Measurements from ENCODE around the gene SLC8A1. TPM values are rescaled to one million over a fixed set of nuclear protein-coding genes. Genes with fewer than 3 reads are reported as not detected.

The SLC8A1 gene
- total RNA-seq, 1 donor, result 82.9 TPM

GRCh38 chr2:40412456-40412855 lies 39.4 kb downstream of the SLC8A1 start:
- Histone ChIP-seq H3K36me3 (ENCODE audit: insufficient read depth, low read length) (no peaks in the 10 kb centered on the region), H4K20me1 (ENCODE audit: insufficient read depth, low read length) (no peaks in the 10 kb centered on the region), H3K4me3 (ENCODE audit: insufficient read depth, low read length) (no peak overlapping the region), H3K9me3 (ENCODE audit: low read depth, low read length) (no peaks in the 10 kb centered on the region), H3K4me2 (ENCODE audit: insufficient read depth, low read length) (no peak overlapping the region), H3K79me2 (ENCODE audit: insufficient read depth, low read length) (peaks cover 22% of the 10 kb centered on the region), H2AFZ (ENCODE audit: low read length) (no peak overlapping the region), H3K4me1 (ENCODE audit: insufficient read depth, low read length) (peaks cover 10% of the 10 kb centered on the region), H3K27me3 (ENCODE audit: insufficient read depth, low read length) (no peaks in the 10 kb centered on the region), H3K27ac (ENCODE audit: low read depth, low read length) (no peak overlapping the region)
- TF ChIP-seq CTCF (IDR thresholded peaks at IDR 0.05; ENCODE audit: extremely low read depth, low read depth, low read length), result no peak
- no peak for DNase-seq (ENCODE audit: insufficient read length, low spot score, missing footprints)

GRCh38 chr2:40410695-40411094 lies 41.2 kb downstream of the SLC8A1 start:
- TF ChIP-seq CTCF (IDR thresholded peaks at IDR 0.05; ENCODE audit: extremely low read depth, low read depth, low read length), result no peak
- no peak for DNase-seq (ENCODE audit: insufficient read length, low spot score, missing footprints)
- Histone ChIP-seq H3K4me1 (ENCODE audit: insufficient read depth, low read length) (peaks cover 10% of the 10 kb centered on the region), H3K9me3 (ENCODE audit: low read depth, low read length) (no peaks in the 10 kb centered on the region), H3K4me3 (ENCODE audit: insufficient read depth, low read length) (no peak overlapping the region), H3K79me2 (ENCODE audit: insufficient read depth, low read length) (peaks cover 26% of the 10 kb centered on the region), H3K27me3 (ENCODE audit: insufficient read depth, low read length) (no peaks in the 10 kb centered on the region), H4K20me1 (ENCODE audit: insufficient read depth, low read length) (no peaks in the 10 kb centered on the region), H3K36me3 (ENCODE audit: insufficient read depth, low read length) (no peaks in the 10 kb centered on the region), H3K27ac (ENCODE audit: low read depth, low read length) (no peak overlapping the region), H2AFZ (ENCODE audit: low read length) (no peak overlapping the region), H3K4me2 (ENCODE audit: insufficient read depth, low read length) (no peak overlapping the region)

- no peak for TF ChIP-seq CTCF (IDR thresholded peaks at IDR 0.05; ENCODE audit: extremely low read depth, low read depth, low read length)
- Histone ChIP-seq H3K4me3 (ENCODE audit: insufficient read depth, low read length) (no peak overlapping the region), H3K27ac (ENCODE audit: low read depth, low read length) (no peak overlapping the region), H2AFZ (ENCODE audit: low read length) (no peak overlapping the region), H3K4me2 (ENCODE audit: insufficient read depth, low read length) (no peak overlapping the region), H3K27me3 (ENCODE audit: insufficient read depth, low read length) (no peaks in the 10 kb centered on the region), H3K36me3 (ENCODE audit: insufficient read depth, low read length) (no peaks in the 10 kb centered on the region), H4K20me1 (ENCODE audit: insufficient read depth, low read length) (no peaks in the 10 kb centered on the region), H3K4me1 (ENCODE audit: insufficient read depth, low read length) (peaks cover 16% of the 10 kb centered on the region), H3K9me3 (ENCODE audit: low read depth, low read length) (no peaks in the 10 kb centered on the region), H3K79me2 (ENCODE audit: insufficient read depth, low read length) (peaks cover 22% of the 10 kb centered on the region)
- DNase-seq (ENCODE audit: insufficient read length, low spot score, missing footprints), result no peak
These were observed 42.2 kb downstream of the SLC8A1 start for GRCh38 chr2:40409734-40410133.

GRCh38 chr2:40406485-40407289 lies 45.2 kb downstream of the SLC8A1 start:
- Histone ChIP-seq H3K27ac (ENCODE audit: low read depth, low read length) (no peak overlapping the region), H3K36me3 (ENCODE audit: insufficient read depth, low read length) (no peaks in the 10 kb centered on the region), H3K4me3 (ENCODE audit: insufficient read depth, low read length) (no peak overlapping the region), H2AFZ (ENCODE audit: low read length) (no peak overlapping the region), H3K79me2 (ENCODE audit: insufficient read depth, low read length) (peaks cover 17% of the 10 kb centered on the region), H3K9me3 (ENCODE audit: low read depth, low read length) (no peaks in the 10 kb centered on the region), H3K4me2 (ENCODE audit: insufficient read depth, low read length) (no peak overlapping the region), H3K4me1 (ENCODE audit: insufficient read depth, low read length) (peaks cover 36% of the 10 kb centered on the region), H3K27me3 (ENCODE audit: insufficient read depth, low read length) (no peaks in the 10 kb centered on the region), H4K20me1 (ENCODE audit: insufficient read depth, low read length) (no peaks in the 10 kb centered on the region)
- no peak for TF ChIP-seq CTCF (IDR thresholded peaks at IDR 0.05; ENCODE audit: extremely low read depth, low read depth, low read length)
- no peak for DNase-seq (ENCODE audit: insufficient read length, low spot score, missing footprints)

Data from osteoblast (primary cell).